Renal cortex interstitium (tissue), 11 donors: ENCODE data around the gene FHAD1. TPM values are rescaled to one million over a fixed set of nuclear protein-coding genes. Genes with fewer than 3 reads are reported as not detected.
"Not testable (repeated sequence)": the region's sequence is repeated elsewhere in the genome, so short reads cannot be mapped to it uniquely, and the experiment has no call there.

Experiments used
- DNase-seq, 11 donors: peaks; one replicate each; pipeline ENCODE4 v3.0.0-alpha.2; 2013; ENCODE audit warnings: low read depth in 9 of 11, low spot score in 4 of 11; ENCODE audit errors: extremely low read depth in 1 of 11
- polyA plus RNA-seq, 3 donors: library from polyadenylated mRNA; unstranded; fragments of 120-200 nt; gene quantifications; one replicate each; pipeline ENCODE4 v1.2.1, GENCODE V29; 2013; ENCODE audit not compliant: insufficient read length in 3 of 3

Gene FHAD1
- polyA plus RNA-seq, 3 donors = 3.3 to 6.5 (median 3.5) TPM

GRCh38 chr1:15378729-15379128, 131.7 kb downstream of the FHAD1 start:
- DNase-seq = no peak

DNA sequence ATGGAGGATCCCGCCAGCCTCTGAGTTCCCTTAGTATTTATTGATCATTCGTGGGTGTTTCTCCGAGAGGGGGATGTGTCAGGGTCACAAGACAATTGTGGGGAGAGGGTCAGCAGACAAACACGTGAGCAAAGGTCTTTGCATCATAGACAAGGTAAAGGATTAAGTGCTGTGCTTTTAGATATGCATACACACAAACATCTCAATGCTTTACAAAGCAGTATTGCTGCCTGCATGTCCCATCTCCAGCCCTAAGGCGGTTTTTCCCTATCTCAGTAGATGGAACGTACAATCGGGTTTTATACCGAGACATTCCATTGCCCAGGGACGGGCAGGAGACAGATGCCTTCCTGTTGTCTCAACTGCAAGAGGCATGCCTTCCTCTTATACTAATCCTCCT, 132.1 kb downstream of the FHAD1 start:
- not testable (repeated sequence) for DNase-seq

DNA sequence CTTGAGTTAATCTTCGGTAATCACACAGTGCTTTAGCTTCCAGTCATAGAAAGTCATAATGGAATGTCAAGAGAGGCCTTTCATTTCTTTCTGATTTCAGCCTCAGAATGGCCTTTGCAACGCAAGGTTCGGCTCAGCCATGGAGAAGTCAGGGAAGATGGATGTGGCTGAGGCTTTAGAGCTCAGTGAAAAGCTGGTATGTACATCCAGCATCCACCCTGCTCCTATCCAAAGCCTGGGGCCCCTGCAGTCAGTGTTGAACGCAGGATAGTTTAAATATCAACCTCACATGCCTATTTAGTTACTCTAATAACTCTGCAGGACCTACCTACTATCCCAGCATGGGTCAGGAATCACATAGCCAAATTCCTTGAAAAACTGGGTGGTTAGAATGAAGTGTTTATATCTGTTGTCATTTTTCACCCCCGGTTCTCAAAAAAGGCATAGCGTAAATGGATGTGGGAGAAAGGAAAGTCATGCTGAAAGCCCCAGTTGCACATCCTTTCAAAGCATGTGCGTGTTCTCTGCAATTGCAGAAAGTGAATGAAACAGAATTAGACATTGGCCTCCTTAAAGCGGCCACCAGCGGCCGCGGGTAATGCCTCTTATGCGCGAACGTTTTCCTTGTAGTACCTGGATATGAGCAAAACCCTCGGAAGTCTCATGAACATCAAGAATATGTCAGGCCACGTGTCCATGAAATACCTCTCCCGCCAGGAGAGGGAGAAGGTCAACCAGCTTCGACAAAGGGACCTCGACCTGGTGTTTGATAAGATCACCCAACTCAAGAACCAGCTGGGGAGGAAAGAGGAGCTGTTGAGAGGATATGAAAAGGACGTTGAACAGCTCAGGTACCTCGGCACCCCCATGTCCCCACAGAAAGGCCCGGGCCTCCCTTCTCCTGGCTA, 133.8 kb downstream of the FHAD1 start:
- DNase-seq = no peak

GRCh38 chr1:15381805-15382204, 134.8 kb downstream of the FHAD1 start:
- DNase-seq = no peak

DNA sequence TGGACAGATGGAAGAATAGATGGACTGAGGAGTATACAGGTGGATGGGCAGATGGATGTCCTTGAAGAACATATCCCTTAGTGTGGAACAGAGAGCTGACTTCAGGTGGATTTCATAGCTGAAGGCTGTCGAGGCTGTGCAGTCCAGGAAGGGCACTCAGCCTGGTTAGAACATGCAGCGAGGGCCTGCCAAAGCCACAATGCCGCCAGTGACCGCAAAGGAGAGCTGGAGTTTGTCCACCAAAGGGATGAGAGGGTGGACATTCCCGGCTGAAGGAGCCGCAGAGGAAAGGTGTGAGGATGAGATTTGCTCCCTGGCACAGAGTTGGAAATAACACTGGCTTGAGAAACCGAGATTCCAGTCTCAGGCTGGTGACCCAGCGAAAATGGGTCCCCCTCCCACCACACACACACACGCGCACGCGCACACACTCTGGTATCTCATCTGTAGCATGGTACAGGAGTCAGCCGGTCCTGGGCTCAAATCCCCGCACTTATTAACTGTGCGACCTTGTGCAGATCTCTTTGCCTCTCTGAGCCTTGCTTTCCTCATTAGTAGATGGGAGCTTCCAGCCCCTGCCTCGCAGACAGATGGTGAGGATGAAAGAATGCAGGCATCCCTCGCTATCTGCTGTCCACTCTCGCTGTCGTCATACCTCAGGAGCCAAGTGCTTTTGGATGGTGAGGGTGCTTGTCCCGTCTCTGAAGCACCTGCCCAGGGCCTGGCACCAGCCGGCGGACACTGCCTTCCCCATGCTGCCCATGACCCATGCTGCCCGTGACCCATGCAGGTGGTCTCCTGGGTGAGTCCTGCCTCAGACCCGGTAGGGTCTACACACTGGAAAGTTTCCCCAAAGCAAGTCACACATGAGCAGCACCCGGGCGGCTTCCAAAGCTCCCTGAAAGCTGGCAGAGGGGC, 135.8 kb downstream of the FHAD1 start:
- no peak for DNase-seq

DNA sequence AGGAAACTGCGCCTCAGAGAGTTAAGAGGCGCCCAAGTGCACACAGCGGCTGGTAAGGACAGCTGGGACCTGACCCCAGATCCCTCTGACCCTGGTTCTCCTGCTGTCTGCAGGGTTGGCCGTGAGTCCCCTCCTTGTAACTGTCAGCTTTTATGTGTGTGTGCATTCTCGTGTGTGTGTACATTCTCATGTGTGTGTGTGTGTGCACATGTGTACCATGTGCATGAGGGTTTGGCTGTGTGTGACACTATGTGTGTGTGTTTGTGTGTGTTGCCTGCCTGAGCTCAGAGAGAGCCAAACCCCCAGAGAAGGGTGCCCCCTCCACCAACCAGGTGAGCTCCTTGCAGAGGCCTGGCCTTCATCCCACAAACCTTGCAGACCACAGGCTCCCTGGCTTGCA, 136.8 kb downstream of the FHAD1 start:
- no peak for DNase-seq

DNA sequence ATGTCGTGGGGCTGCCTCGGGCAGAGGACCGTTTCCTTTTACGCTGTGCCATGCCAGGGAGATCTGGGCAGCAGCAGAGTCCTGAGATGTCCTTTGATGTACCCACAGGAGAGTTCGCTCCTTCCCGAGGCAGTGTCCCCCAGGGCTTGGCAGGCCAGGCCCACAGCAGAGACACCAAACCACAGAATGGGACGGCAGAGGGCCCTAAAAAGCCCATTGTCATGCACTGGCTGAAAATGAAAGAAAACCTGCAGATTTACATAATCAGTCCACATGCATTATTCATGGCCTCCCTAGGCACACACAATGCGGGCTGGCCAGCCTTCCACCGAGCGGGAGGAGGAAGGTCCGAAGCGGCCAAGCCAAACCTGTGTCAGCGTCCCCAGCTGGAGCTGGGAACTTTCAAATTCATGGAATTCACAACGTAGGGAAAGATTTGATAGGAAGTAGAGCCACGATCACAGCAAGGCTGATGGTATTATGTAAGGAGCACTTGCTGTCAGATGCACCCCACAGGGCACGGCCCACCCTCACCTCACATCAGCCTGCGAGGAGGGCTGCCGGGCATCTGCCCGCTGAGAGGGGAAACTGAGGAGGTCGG, 137.4 kb downstream of the FHAD1 start:
- no peak for DNase-seq

DNA sequence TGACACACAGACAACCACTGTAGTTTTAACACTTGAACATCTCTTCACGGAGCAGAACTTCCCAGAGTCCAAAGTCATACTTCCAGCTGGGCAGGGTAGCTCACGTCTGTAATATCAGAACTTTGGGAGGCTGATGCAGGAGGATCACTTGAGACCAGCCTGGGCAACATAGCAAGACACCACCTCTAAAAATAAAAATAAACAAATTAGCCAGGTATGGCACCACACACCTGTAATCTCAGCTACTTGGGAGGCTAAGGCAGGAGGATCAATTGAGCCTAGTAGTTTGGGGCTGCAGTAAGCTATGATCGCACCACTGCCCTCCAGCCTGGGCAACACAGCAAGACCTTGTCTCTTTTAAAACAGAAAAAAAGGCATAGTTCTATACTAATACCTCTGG, 138.4 kb downstream of the FHAD1 start:
- no peak for DNase-seq

DNA sequence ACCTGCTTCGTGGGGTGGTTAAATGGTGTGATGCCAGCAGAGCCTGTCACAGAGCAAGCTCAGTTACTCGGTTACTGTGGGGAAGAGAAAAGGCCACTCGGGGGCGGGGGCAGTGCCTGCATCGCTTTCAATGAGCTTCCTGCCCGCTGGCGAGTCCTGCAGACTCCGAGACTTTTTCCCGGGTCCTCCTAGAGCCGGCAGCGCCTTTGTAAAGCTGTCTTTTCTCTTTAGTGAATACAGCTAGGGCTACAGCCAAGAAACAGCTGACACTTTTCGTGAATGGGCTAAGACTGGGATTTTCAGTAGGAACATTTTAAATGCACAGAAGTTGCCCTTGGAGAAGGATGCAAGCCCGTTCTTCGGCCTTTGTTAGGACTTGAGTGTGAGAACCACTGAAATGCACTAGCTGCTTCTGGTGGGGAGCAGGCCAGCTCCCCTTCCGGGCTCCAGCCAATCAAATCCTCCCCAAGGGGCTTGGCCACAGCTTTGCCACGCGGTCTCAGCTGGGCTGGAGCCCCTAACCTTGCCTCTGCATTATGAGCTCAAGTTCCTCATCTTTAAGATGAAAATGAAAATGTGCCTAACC, 139.2 kb downstream of the FHAD1 start:
- DNase-seq = peak in 1 of 11 donors; percentile 31

DNA sequence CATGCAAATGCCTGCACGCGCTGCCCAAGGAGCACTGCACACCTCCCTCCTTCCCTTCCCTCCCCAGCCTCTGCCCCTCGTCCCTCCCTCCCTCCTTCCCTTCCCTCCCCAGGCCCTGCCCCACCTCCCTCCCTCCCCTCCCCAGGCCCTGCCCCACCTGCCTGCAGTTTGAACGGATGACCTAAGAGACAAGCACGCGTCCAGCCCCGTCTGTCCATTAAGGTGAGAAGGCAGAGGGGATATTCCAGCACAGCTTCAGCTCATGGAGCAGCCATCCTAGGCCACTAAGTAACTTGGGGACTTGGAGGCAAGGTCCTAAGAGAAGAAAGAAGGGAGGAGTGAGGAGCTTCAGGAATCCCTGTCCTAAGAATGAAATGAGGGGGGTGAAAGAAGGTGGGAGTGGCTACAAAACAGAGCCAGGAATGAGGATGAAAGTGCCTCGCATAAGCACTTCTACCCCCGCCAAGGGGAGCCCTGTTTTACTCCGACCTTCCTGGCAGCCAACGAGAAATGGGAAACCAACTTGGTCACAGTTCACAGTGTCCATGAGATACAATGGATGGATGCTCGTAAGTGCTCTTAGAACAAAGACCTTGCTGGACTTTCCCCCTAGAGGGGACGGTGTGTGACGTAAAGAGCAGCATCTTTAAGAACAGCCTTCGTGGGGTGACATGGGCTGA, 141.3 kb downstream of the FHAD1 start:
- no peak for DNase-seq

- not testable (repeated sequence) for DNase-seq
These were observed 142.8 kb downstream of the FHAD1 start for GRCh38 chr1:15389828-15390227.

GRCh38 chr1:15390667-15391066, 143.6 kb downstream of the FHAD1 start:
- DNase-seq = no peak

DNA sequence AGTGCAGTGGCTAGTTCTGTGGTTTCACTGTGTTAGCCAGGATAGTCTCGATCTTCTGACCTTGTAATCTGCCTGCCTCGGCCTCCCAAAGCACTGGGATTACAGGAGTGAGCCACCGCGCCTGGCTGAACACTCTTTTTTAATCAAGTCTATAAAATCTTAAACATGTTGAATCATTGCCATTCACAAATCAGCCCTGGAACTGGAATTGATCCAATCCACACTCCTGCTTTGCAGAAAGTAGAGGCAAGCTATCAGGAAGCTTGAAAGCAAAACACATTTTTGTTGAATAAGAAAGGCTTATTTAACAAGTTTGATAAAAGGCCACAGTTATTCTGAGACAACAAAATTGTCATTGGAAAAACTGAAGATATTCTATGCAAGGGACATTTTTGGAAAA, 144.3 kb downstream of the FHAD1 start:
- no peak for DNase-seq

DNA sequence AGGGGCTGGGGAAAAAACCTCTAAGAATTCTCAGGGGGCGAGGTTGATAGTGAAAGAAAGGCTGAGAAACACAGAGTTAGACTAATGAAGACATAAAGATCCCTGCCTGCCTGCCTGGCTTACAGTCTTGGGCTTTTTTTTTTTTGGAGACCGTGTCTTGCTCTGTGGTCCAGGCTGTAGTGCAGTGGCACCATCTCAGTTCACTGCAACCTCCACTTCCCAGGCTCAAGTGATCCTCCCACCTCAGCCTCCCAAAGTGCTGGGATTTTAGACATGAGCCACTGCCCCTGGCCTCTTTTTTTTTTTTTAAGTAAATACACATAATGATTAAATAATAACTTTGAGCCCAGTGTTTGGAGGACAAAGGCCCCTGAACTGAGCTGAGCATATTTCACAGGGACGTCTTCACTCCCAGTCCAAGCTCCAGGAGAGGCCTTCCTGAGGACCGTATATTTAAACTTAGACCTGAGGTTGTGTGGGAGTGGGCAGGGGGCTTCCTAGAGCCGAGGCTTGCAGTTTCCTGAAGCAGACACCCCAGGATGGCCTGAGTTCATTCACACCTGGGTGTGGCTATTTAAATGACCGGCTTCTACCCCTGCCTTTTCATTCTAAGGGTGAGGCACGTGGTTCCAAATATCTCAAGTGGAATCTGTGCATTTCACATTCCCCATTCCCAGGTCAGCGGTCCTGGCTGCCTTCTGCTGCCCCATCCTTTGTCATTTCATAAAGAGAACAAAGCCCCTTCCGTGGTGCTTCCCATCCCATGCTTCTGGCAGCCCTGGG, 146.6 kb downstream of the FHAD1 start:
- no peak for DNase-seq

- DNase-seq = no peak
These were observed 147.3 kb downstream of the FHAD1 start for GRCh38 chr1:15394258-15394690.

DNA sequence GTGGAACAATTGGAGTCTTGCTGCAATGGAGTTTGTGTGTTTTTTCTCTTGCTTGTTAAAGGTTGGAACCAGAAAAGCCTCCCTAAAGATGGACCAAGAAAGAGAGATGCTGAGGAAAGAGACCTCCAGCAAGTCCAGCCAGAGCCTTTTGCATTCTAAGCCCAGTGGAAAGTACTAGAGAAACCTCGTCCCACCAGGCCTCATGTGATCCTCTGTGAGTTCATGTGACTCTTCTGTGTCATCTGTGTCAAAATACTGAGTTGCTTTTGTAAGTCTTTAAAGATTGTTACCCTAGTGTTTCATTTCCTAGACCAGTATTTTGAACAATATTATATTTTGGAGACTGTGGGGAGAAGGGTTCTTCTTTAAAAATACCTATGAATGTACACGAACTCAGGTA, 150.2 kb downstream of the FHAD1 start:
- DNase-seq = no peak

GRCh38 chr1:15399710-15400109, 152.7 kb downstream of the FHAD1 start:
- DNase-seq = no peak

- DNase-seq = no peak
These were observed 153.6 kb downstream of the FHAD1 start for GRCh38 chr1:15400627-15401026.
